ENCODE measurements around the gene FAF2. TPM values are rescaled to one million over a fixed set of nuclear protein-coding genes. Genes with fewer than 3 reads are reported as not detected.

Gene FAF2
- total and polyA plus RNA-seq, 10 donors: 7.6 to 41.3 (median 31.8) TPM

- peaks cover 0 to 86% (median 47%) of the 10 kb centered on the region in 6 donors for H3K36me3 ChIP-seq
- peaks cover 56 to 84% (median 71%) of the 10 kb centered on the region in 6 donors for H3K4me1 ChIP-seq
- no peaks in the 10 kb centered on the region for H3K9me3 ChIP-seq
- WGBS, 5 donors: 38 to 52% (median 43%) methylated on average over 15 to 28 of the region's 28 CpGs
- peak overlapping the region in 6 of 8 donors; percentile 16 to 58 (median 24) for H3K4me3 ChIP-seq
- H3K27ac ChIP-seq: peak overlapping the region; percentile 48 to 100 (median 99)
- DNase-seq: peak; percentile 87
- TF ChIP-seq POLR2A (IDR thresholded peaks at IDR 0.05): no peak
- peak in 2 of 3 donors; percentile 27 to 65 for TF ChIP-seq POLR2AphosphoS5 (IDR thresholded peaks at IDR 0.05)
- intact Hi-C loops (cut with DNase I; ENCODE audit: low total_unique reads): loop anchor here (10.0 kb wide), 1 partner anchor 86 kb away; the partner anchor contains the start of gene FAF2
- no peaks in the 10 kb centered on the region for H3K27me3 ChIP-seq (replicated peaks in 1 of 7)
These were observed 82.3 kb downstream of the FAF2 start for GRCh38 chr5:176530393-176530982.

- H3K4me1 ChIP-seq: peaks cover 56 to 92% (median 78%) of the 10 kb centered on the region in 6 donors
- H3K9me3 ChIP-seq: no peaks in the 10 kb centered on the region
- peaks cover 0 to 82% (median 47%) of the 10 kb centered on the region in 6 donors for H3K36me3 ChIP-seq
- TF ChIP-seq CTCF (IDR thresholded peaks at IDR 0.05 in 8 of 11, conservative IDR thresholded peaks at IDR 0.05 in 3 of 11) (no peak), POLR2AphosphoS5 (IDR thresholded peaks at IDR 0.05) (peak in 2 of 3 donors; percentile 23 to 64)
- H3K27ac ChIP-seq: peak overlapping the region; percentile 48 to 100 (median 99)
- whole genome bisulfite sequencing, 5 donors: 34 to 55% (median 41%) methylated on average over 16 to 24 of the region's 24 CpGs
- peak; percentile 83 for DNase-seq
- peak overlapping the region in 4 of 8 donors; percentile 10 to 58 (median 24) for H3K4me3 ChIP-seq
- intact Hi-C loops (cut with DNase I; ENCODE audit: low total_unique reads): loop anchor here (10.0 kb wide), 1 partner anchor 86 kb away; the partner anchor contains the start of gene FAF2
- H3K27me3 ChIP-seq (replicated peaks in 1 of 7): no peaks in the 10 kb centered on the region
These were observed 83.1 kb downstream of the FAF2 start for GRCh38 chr5:176530983-176531901.

- H3K4me1 ChIP-seq: peaks cover 56 to 94% (median 79%) of the 10 kb centered on the region in 6 donors
- DNase-seq: peak; percentile 84
- H3K27me3 ChIP-seq (replicated peaks in 1 of 7): no peaks in the 10 kb centered on the region
- intact Hi-C loops (cut with DNase I; ENCODE audit: low total_unique reads): loop anchor here (10.0 kb wide), 1 partner anchor 87 kb away; the partner anchor contains the start of gene FAF2
- H3K36me3 ChIP-seq: peaks cover 0 to 74% (median 46%) of the 10 kb centered on the region in 6 donors
- WGBS, 5 donors: 78 to 88% (median 83%) methylated on average over 17 to 28 of the region's 28 CpGs
- H3K4me3 ChIP-seq: peak overlapping the region in 4 of 8 donors; percentile 10 to 94 (median 42)
- H3K9me3 ChIP-seq: no peaks in the 10 kb centered on the region
- H3K27ac ChIP-seq: peak overlapping the region; percentile 16 to 100 (median 99)
- TF ChIP-seq POLR2A (IDR thresholded peaks at IDR 0.05): no peak
- no peak for TF ChIP-seq CTCF (IDR thresholded peaks at IDR 0.05 in 8 of 11, conservative IDR thresholded peaks at IDR 0.05 in 3 of 11)
- peak in 1 of 3 donors; percentile 37 for TF ChIP-seq POLR2AphosphoS5 (IDR thresholded peaks at IDR 0.05)
These were observed 83.8 kb downstream of the FAF2 start for GRCh38 chr5:176531902-176532493.

GRCh38 chr5:176532795-176533194, 84.6 kb downstream of the FAF2 start:
- Histone ChIP-seq H3K4me1 (peaks cover 56 to 86% (median 79%) of the 10 kb centered on the region in 6 donors), H3K27ac (peak overlapping the region; percentile 94 to 100 (median 99)), H3K36me3 (peaks cover 0 to 66% (median 40%) of the 10 kb centered on the region in 6 donors), H3K9me3 (no peaks in the 10 kb centered on the region), H3K27me3 (replicated peaks in 1 of 7) (no peaks in the 10 kb centered on the region), H3K4me3 (peak overlapping the region in 5 of 8 donors; percentile 94 to 99 (median 97))
- intact Hi-C loops (cut with DNase I; ENCODE audit: low total_unique reads): loop anchor here (10.0 kb wide), 1 partner anchor 88 kb away; the partner anchor contains the start of gene FAF2
- peak; percentile 85 for DNase-seq
- 79 to 89% (median 82%) methylated on average over 7 to 9 of the region's 9 CpGs for WGBS, 5 donors
- no peak for TF ChIP-seq CTCF (IDR thresholded peaks at IDR 0.05 in 8 of 11, conservative IDR thresholded peaks at IDR 0.05 in 3 of 11)
- peak in 2 of 3 donors; percentile 11 to 46 for TF ChIP-seq POLR2AphosphoS5 (IDR thresholded peaks at IDR 0.05)
- TF ChIP-seq POLR2A (IDR thresholded peaks at IDR 0.05): no peak
